Ovary (tissue), 9 donors: ENCODE results near the gene HASPIN. TPM values are rescaled to one million over a fixed set of nuclear protein-coding genes. Genes with fewer than 3 reads are reported as not detected.
A peak's percentile ranks its signal among the peaks of the same experiment; 100 is the strongest.

Source experiments
- DNase-seq, 5 donors: peaks; one replicate each; pipeline ENCODE4 v3.0.0-alpha.2; 2019 to 2020
- H3K27ac ChIP-seq, 2 donors: fragments of 200-600 bp; one replicate each; pipeline versions ENCODE4 v1.5.1 to v1.8.0; 2019 to 2022
- H3K27me3 ChIP-seq: fragments of 200-600 bp; one replicate; pipeline ENCODE4 v1.8.0; 2022
- H3K36me3 ChIP-seq: fragments of 200-600 bp; sonication (generic); one replicate; pipeline ENCODE4 v1.5.1; 2019
- H3K4me1 ChIP-seq: one replicate; pipeline ENCODE4 v1.8.1; 2013; ENCODE audit warnings: mild to moderate bottlenecking, moderate library complexity; ENCODE audit not compliant: insufficient read depth
- H3K4me3 ChIP-seq: fragments of 200-600 bp; sonication (generic); one replicate; pipeline ENCODE4 v1.5.1; 2017
- H3K9me3 ChIP-seq, 2 donors: fragments of 200-600 bp in 1 of 2; sonication (generic) in 1 of 2; one replicate each; pipeline versions ENCODE4 v1.5.1 to v1.8.1; 2013 to 2019; ENCODE audit warnings: mild to moderate bottlenecking in 1 of 2, moderate library complexity in 1 of 2
- CTCF ChIP-seq, 3 donors: fragments of 450-650 bp in 2 of 3; fragments of 200-600 bp in 1 of 3; IDR thresholded peaks; one replicate each; pipeline versions ENCODE4 v1.5.1 to v1.8.0; 2016 to 2022; ENCODE audit warnings: antibody characterized with exemption in 3 of 3, mild to moderate bottlenecking in 1 of 3
- EP300 ChIP-seq: sonication (generic); formaldehyde crosslinking; IDR thresholded peaks from one replicate; pipeline ENCODE4 v1.6.1; 2017; ENCODE audit warnings: antibody characterized with exemption
- POLR2A ChIP-seq: fragments of 450-650 bp; IDR thresholded peaks from one replicate; pipeline ENCODE4 v1.6.1; 2017; ENCODE audit warnings: antibody characterized with exemption, mild to moderate bottlenecking, moderate library complexity
- WGBS, 3 donors: extraction: QIAGEN DNeasy Blood & Tissue Kit in 1 of 3; methylation state at CpG; one replicate each; pipeline versions ENCODE4 v1.1.5 to v1.1.7; 2013 to 2017; 5-methylcytosine and 5-hydroxymethylcytosine counted together
- intact Hi-C, 4 donors: fragments of 100-400 bp; cut with DNase I; formaldehyde crosslinking; loops; one replicate each; pipeline versions ENCODE4 v1.11.0 to v1.15.1; 2022 to 2023
- polyA plus RNA-seq, 2 donors: library from polyadenylated mRNA; stranded (reverse); fragments of 200-250 nt in 1 of 2; fragments of 350-450 nt in 1 of 2; fragmentation: Illumina TruSeq in 1 of 2; extraction: RNeasy Lipid Tissue Mini Kit (QIAGEN cat#74804) in 1 of 2; gene quantifications; one replicate each; pipeline ENCODE4 v1.2.3, GENCODE V29; 2013 to 2014
- total RNA-seq, 7 donors: library from RNA; depleted of rRNA in 2 of 7; stranded (reverse); fragments of >200 nt in 2 of 7; fragmentation: NEBNext Ultra II Directional in 3 of 7; extraction: Animal tissue kit (Norgen Biotek cat#: 25700) in 3 of 7; gene quantifications; one replicate each; pipeline versions ENCODE4 v1.1.0 to v1.2.4, GENCODE V29; 2016 to 2023
- donor health status: DM: no; HTN: no; CAD: no; lungs with moderate emphysema.
- donor health status: DM: no; HTN: no; CAD: no.
- donor health status: Bipolar disorder and iron deficiency.
- donor health status: DM: yes; HTN: yes; CAD: no.
- donor health status: DM: no; HTN: no; CAD: no.
- donor health status: DM: yes; HTN: yes; CAD: no.

HASPIN gene
- total and polyA plus RNA-seq, 9 donors = 0.10 to 0.92 (median 0.25) TPM; not detected in 1

GRCh38 chr17:3753624-3754023, 29.9 kb downstream of the HASPIN start:
- Histone ChIP-seq H3K4me1 (no peaks in the 10 kb centered on the region), H3K27me3 (no peaks in the 10 kb centered on the region), H3K36me3 (no peaks in the 10 kb centered on the region), H3K4me3 (no peak overlapping the region), H3K9me3 (no peaks in the 10 kb centered on the region), H3K27ac (no peak overlapping the region)
- intact Hi-C loops = loop anchor here in 1 of 4 donors (5.0 kb wide), 1 partner anchor 94 kb away; the partner anchor contains the start of gene NCBP3
- no peak for DNase-seq
- TF ChIP-seq EP300 (no peak), CTCF (IDR thresholded peaks at IDR 0.05) (no peak)
- 80 to 84% (median 83%) methylated on average over 12 of the region's 12 CpGs for WGBS, 3 donors

GRCh38 chr17:3754066-3754457, 30.4 kb downstream of the HASPIN start:
- H3K27me3 ChIP-seq = no peaks in the 10 kb centered on the region
- H3K4me3 ChIP-seq = no peak overlapping the region
- WGBS, 3 donors = 87 to 88% (median 88%) methylated on average over 18 of the region's 18 CpGs
- no peaks in the 10 kb centered on the region for H3K4me1 ChIP-seq
- intact Hi-C loops = loop anchor here in 1 of 4 donors (5.0 kb wide), 1 partner anchor 93 kb away; the partner anchor contains the start of gene NCBP3
- no peaks in the 10 kb centered on the region for H3K9me3 ChIP-seq
- no peak for TF ChIP-seq EP300
- TF ChIP-seq CTCF (IDR thresholded peaks at IDR 0.05) = no peak
- no peak for TF ChIP-seq POLR2A
- H3K36me3 ChIP-seq = no peaks in the 10 kb centered on the region
- H3K27ac ChIP-seq = no peak overlapping the region
- DNase-seq = no peak

GRCh38 chr17:3754458-3755334, 31.0 kb downstream of the HASPIN start:
- DNase-seq = peak; percentile 34 to 61 (median 40)
- H3K4me3 ChIP-seq = no peak overlapping the region
- WGBS, 3 donors = 10 to 22% (median 13%) methylated on average over 17 to 56 of the region's 56 CpGs

More at GRCh38 chr17:3754458-3755334, 31.0 kb downstream of the HASPIN start:
- no peaks in the 10 kb centered on the region for H3K4me1 ChIP-seq
- H3K9me3 ChIP-seq = no peaks in the 10 kb centered on the region
- TF ChIP-seq CTCF (IDR thresholded peaks at IDR 0.05) (no peak), POLR2A (no peak), EP300 (no peak)
- no peak overlapping the region for H3K27ac ChIP-seq
- intact Hi-C loops = loop anchor here in 1 of 4 donors (5.0 kb wide), 1 partner anchor 93 kb away; the partner anchor contains the start of gene NCBP3
- H3K27me3 ChIP-seq = no peaks in the 10 kb centered on the region
- H3K36me3 ChIP-seq = no peaks in the 10 kb centered on the region
